HPDE6-E6E7 (cell line): ENCODE data around the gene TCN2.
"Not testable (repeated sequence)": the region's sequence is repeated elsewhere in the genome, so short reads cannot be mapped to it uniquely, and the experiment has no call there.

ENCODE experiments used
- DNase-seq: peaks from one replicate; pipeline ENCODE4 v3.0.0; 2011; ENCODE audit warnings: missing footprints; ENCODE audit errors: extremely low spot score

The TCN2 gene

GRCh38 chr22:30578481-30578880 lies 28.5 kb upstream of the TCN2 start:
- no peak for DNase-seq

- no peak for DNase-seq
Observed at GRCh38 chr22:30580896-30581295, 26.1 kb upstream of the TCN2 start.

GRCh38 chr22:30582051-30582450 lies 24.9 kb upstream of the TCN2 start:
- DNase-seq = no peak

- DNase-seq = no peak
Observed at GRCh38 chr22:30582788-30583545, 24.0 kb upstream of the TCN2 start.

- no peak for DNase-seq
Observed at GRCh38 chr22:30584441-30584840, 22.5 kb upstream of the TCN2 start.

GRCh38 chr22:30586414-30586813 lies 20.6 kb upstream of the TCN2 start:
- DNase-seq = no peak

GRCh38 chr22:30591191-30591587 lies 15.8 kb upstream of the TCN2 start:
- no peak for DNase-seq

- peak; percentile 89 for DNase-seq
Observed at GRCh38 chr22:30591588-30592359, 15.2 kb upstream of the TCN2 start, which contains the start of gene PES1. PES1 (minus strand) TSS chr22:30591910; CDS start chr22:30591833, 77 bp downstream.

GRCh38 chr22:30592360-30592713 lies 14.6 kb upstream of the TCN2 start:
- DNase-seq = not testable (repeated sequence)

- no peak for DNase-seq
Observed at GRCh38 chr22:30596199-30596598, 10.8 kb upstream of the TCN2 start.

GRCh38 chr22:30596886-30597285 lies 10.1 kb upstream of the TCN2 start:
- DNase-seq = no peak

GRCh38 chr22:30598986-30599385 lies 8.0 kb upstream of the TCN2 start:
- no peak for DNase-seq

- no peak for DNase-seq
Observed at GRCh38 chr22:30600921-30601320, 6.1 kb upstream of the TCN2 start.

GRCh38 chr22:30601464-30601863 lies 5.5 kb upstream of the TCN2 start:
- no peak for DNase-seq

- no peak for DNase-seq
Observed at GRCh38 chr22:30602049-30602448, 4.9 kb upstream of the TCN2 start.

GRCh38 chr22:30603801-30604200 lies 3.2 kb upstream of the TCN2 start:
- no peak for DNase-seq

- no peak for DNase-seq
Observed at GRCh38 chr22:30604723-30605122, 2.3 kb upstream of the TCN2 start.

GRCh38 chr22:30605449-30606110 lies 1.4 kb upstream of the TCN2 start:
- peak; percentile 35 for DNase-seq

- DNase-seq = no peak
Observed at GRCh38 chr22:30607300-30607930, 441 bp downstream of the TCN2 start.

- no peak for DNase-seq
Observed at GRCh38 chr22:30607939-30608338, 965 bp downstream of the TCN2 start.

GRCh38 chr22:30609260-30610185 lies 2.5 kb downstream of the TCN2 start:
- peak; percentile 98 for DNase-seq
